ENCODE data around the gene AATK. TPM values are rescaled to one million over a fixed set of nuclear protein-coding genes. Genes with fewer than 3 reads are reported as not detected.

AATK gene
- total and polyA plus RNA-seq, 9 of the 15 experiments (the other 6 are each of a cell fraction or from before 2014, with no cell fraction given) = 0.11 to 0.55 (median 0.38) TPM; not detected in 5

DNA sequence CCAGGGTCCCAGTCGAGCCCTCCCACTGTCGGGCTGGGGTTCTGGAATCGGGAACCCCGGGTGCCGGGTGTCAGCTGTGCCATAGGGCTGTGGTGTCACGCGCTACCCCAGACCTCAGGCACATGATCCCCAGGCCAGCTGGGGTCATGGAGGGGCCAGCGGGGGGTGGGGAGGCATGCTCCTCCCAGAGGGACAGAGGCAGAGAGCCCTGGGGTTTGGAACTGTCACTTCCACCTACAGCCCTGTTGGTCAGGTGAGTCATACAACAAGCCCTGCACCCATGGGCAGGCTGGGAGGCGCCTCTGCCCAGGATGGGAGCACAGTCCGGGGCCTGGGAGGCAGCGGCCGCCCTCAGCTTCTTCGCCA, 68.1 kb downstream of the AATK start (continued):
- TF ChIP-seq RCOR1 (IDR thresholded peaks at IDR 0.05; ENCODE audit: borderline replicate concordance in 1 of 2, low read depth in 2 of 2, low read length in 2 of 2) (no peak), KHSRP (IDR thresholded peaks at IDR 0.05) (no peak), ZBTB8A (IDR thresholded peaks at IDR 0.05; ENCODE audit: partially characterized antibody) (no peak), ZNF766 (CRISPR knock-in tag; conservative IDR thresholded peaks at IDR 0.05) (no peak), KLF1 (tag; IDR thresholded peaks at IDR 0.05) (0 out of 2 replicates have a peak, but pooled peaks have one; percentile 3), CHD4 (IDR thresholded peaks at IDR 0.05; ENCODE audit: insufficient read depth, insufficient replicate concordance, low read depth, low read length, poor library complexity, severe bottlenecking) (no peak), TAF15 (IDR thresholded peaks at IDR 0.05; ENCODE audit: low read depth, low read length) (no peak), ZNF431 (CRISPR knock-in tag; IDR thresholded peaks at IDR 0.05) (no peak), HDAC8 (tag; IDR thresholded peaks at IDR 0.05) (no peak), MYNN (IDR thresholded peaks at IDR 0.05) (peak; percentile 64; the same call in 1 of the 2 replicates), MYNN (CRISPR knock-in tag; IDR thresholded peaks at IDR 0.05) (no peak), C11orf30 (IDR thresholded peaks at IDR 0.05; ENCODE audit: low read depth) (no peak), MAFF (IDR thresholded peaks at IDR 0.05; ENCODE audit: low read length) (no peak)
- TF ChIP-seq, protein P1, sequence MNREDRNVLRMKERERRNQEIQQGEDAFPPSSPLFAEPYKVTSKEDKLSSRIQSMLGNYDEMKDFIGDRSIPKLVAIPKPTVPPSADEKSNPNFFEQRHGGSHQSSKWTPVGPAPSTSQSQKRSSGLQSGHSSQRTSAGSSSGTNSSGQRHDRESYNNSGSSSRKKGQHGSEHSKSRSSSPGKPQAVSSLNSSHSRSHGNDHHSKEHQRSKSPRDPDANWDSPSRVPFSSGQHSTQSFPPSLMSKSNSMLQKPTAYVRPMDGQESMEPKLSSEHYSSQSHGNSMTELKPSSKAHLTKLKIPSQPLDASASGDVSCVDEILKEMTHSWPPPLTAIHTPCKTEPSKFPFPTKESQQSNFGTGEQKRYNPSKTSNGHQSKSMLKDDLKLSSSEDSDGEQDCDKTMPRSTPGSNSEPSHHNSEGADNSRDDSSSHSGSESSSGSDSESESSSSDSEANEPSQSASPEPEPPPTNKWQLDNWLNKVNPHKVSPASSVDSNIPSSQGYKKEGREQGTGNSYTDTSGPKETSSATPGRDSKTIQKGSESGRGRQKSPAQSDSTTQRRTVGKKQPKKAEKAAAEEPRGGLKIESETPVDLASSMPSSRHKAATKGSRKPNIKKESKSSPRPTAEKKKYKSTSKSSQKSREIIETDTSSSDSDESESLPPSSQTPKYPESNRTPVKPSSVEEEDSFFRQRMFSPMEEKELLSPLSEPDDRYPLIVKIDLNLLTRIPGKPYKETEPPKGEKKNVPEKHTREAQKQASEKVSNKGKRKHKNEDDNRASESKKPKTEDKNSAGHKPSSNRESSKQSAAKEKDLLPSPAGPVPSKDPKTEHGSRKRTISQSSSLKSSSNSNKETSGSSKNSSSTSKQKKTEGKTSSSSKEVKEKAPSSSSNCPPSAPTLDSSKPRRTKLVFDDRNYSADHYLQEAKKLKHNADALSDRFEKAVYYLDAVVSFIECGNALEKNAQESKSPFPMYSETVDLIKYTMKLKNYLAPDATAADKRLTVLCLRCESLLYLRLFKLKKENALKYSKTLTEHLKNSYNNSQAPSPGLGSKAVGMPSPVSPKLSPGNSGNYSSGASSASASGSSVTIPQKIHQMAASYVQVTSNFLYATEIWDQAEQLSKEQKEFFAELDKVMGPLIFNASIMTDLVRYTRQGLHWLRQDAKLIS (CRISPR knock-in tag; IDR thresholded peaks at IDR 0.05) = 0 out of 2 replicates have a peak, but pooled peaks have one; percentile 27
- TF ChIP-seq, protein P2, sequence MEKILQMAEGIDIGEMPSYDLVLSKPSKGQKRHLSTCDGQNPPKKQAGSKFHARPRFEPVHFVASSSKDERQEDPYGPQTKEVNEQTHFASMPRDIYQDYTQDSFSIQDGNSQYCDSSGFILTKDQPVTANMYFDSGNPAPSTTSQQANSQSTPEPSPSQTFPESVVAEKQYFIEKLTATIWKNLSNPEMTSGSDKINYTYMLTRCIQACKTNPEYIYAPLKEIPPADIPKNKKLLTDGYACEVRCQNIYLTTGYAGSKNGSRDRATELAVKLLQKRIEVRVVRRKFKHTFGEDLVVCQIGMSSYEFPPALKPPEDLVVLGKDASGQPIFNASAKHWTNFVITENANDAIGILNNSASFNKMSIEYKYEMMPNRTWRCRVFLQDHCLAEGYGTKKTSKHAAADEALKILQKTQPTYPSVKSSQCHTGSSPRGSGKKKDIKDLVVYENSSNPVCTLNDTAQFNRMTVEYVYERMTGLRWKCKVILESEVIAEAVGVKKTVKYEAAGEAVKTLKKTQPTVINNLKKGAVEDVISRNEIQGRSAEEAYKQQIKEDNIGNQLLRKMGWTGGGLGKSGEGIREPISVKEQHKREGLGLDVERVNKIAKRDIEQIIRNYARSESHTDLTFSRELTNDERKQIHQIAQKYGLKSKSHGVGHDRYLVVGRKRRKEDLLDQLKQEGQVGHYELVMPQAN (IDR thresholded peaks at IDR 0.05; ENCODE audit: borderline replicate concordance) = no peak
- TF ChIP-seq, protein P3, sequence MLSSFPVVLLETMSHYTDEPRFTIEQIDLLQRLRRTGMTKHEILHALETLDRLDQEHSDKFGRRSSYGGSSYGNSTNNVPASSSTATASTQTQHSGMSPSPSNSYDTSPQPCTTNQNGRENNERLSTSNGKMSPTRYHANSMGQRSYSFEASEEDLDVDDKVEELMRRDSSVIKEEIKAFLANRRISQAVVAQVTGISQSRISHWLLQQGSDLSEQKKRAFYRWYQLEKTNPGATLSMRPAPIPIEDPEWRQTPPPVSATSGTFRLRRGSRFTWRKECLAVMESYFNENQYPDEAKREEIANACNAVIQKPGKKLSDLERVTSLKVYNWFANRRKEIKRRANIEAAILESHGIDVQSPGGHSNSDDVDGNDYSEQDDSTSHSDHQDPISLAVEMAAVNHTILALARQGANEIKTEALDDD (IDR thresholded peaks at IDR 0.05) = no peak
- TF ChIP-seq, protein P4, sequence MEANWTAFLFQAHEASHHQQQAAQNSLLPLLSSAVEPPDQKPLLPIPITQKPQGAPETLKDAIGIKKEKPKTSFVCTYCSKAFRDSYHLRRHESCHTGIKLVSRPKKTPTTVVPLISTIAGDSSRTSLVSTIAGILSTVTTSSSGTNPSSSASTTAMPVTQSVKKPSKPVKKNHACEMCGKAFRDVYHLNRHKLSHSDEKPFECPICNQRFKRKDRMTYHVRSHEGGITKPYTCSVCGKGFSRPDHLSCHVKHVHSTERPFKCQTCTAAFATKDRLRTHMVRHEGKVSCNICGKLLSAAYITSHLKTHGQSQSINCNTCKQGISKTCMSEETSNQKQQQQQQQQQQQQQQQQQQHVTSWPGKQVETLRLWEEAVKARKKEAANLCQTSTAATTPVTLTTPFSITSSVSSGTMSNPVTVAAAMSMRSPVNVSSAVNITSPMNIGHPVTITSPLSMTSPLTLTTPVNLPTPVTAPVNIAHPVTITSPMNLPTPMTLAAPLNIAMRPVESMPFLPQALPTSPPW (CRISPR knock-in tag; IDR thresholded peaks at IDR 0.05) = peak; percentile 57; the same call in 1 of the 2 replicates
- TF ChIP-seq, protein P5, sequence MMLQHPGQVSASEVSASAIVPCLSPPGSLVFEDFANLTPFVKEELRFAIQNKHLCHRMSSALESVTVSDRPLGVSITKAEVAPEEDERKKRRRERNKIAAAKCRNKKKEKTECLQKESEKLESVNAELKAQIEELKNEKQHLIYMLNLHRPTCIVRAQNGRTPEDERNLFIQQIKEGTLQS (IDR thresholded peaks at IDR 0.05) = peak; percentile 48
- TF ChIP-seq, protein P5 (CRISPR knock-in tag; conservative IDR thresholded peaks at IDR 0.05) = no peak
